ENCODE measurements around the gene NDFIP2. TPM values are rescaled to one million over a fixed set of nuclear protein-coding genes. Genes with fewer than 3 reads are reported as not detected.

The NDFIP2 gene
- total and polyA plus RNA-seq, 2 donors (not counting 1 experiment from before 2014, with no cell fraction given) = 0.12 to 1.0 TPM

- no peak overlapping the region for H3K27ac Mint-ChIP-seq
- no peak for ATAC-seq (ENCODE audit: low read depth)
- no peak overlapping the region for H3K4me3 Mint-ChIP-seq
Measured at GRCh38 chr13:79543883-79544282, 62.9 kb downstream of the NDFIP2 start.

More at GRCh38 chr13:79543883-79544282, 62.9 kb downstream of the NDFIP2 start:
- POLR2A ChIA-PET = no interaction called here
- H3K27me3 Mint-ChIP-seq = no peaks in the 10 kb centered on the region
- intact Hi-C loops (cut with micrococcal nuclease) = loop anchor here (5.0 to 10.0 kb wide), 2 partner anchors 567 to 1299 kb away; no protein-coding TSS in a partner anchor
- Histone ChIP-seq H3K9ac (ENCODE audit: low read length) (no peak overlapping the region), H3K4me2 (replicated peaks; ENCODE audit: low read depth, low read length, poor library complexity, severe bottlenecking) (no peak overlapping the region), H2AFZ (ENCODE audit: insufficient read depth, low read depth, low read length, poor library complexity, severe bottlenecking) (no peak overlapping the region), H3K9me3 (ENCODE audit: control extremely low read depth in 1 of 3, control insufficient read depth in 2 of 3, insufficient read depth in 1 of 3, low read length in 2 of 3) (no peaks in the 10 kb centered on the region), H3K79me2 (ENCODE audit: control insufficient read depth, insufficient read depth, low read length) (no peaks in the 10 kb centered on the region), H3K36me3 (replicated peaks in 1 of 2; ENCODE audit: control extremely low read depth in 1 of 2, control insufficient read depth in 1 of 2, extremely low read depth in 1 of 2, insufficient read depth in 2 of 2, low read length in 1 of 2) (no peaks in the 10 kb centered on the region), H3K27ac (ENCODE audit: low read length in 2 of 2) (no peak overlapping the region), H3K4me1 (ENCODE audit: control insufficient read depth in 2 of 2, insufficient read depth in 2 of 2, low read length in 2 of 2) (no peaks in the 10 kb centered on the region), H3K27me3 (replicated peaks in 1 of 4; ENCODE audit: control extremely low read depth in 1 of 4, control insufficient read depth in 3 of 4, insufficient read depth in 4 of 4, low read length in 3 of 4) (no peaks in the 10 kb centered on the region), H3K4me3 (ENCODE audit: control extremely low read depth in 1 of 5, extremely low read depth in 1 of 5, insufficient read depth in 1 of 5, low read depth in 2 of 5, low read length in 4 of 5) (no peak overlapping the region), H4K20me1 (ENCODE audit: control insufficient read depth, insufficient read depth, low read length, poor library complexity, severe bottlenecking) (no peaks in the 10 kb centered on the region)
- WGBS (ENCODE audit: insufficient coverage) = no CpG with 5 or more reads among the region's 1 CpG
- no peak for DNase-seq
- TF ChIP-seq CTCF (IDR thresholded peaks at IDR 0.05) (no peak), EZH2 (IDR thresholded peaks at IDR 0.05; ENCODE audit: borderline replicate concordance, insufficient read depth, low read depth, low read length, poor library complexity, severe bottlenecking) (no peak)
- CTCF ChIA-PET = interaction anchor here (1.1 to 3.5 kb wide), 9 partner anchors 17 to 1423 kb away, joined by 3 to 81 read pairs (median 3); no protein-coding TSS in a partner anchor
- no peaks in the 10 kb centered on the region for H3K9me3 Mint-ChIP-seq (ENCODE audit: insufficient read depth)
- H3K4me1 Mint-ChIP-seq = no peaks in the 10 kb centered on the region
